Transverse colon (tissue), 4 donors: ENCODE data around the gene AIG1. TPM values are rescaled to one million over a fixed set of nuclear protein-coding genes. Genes with fewer than 3 reads are reported as not detected.

Experiments
- DNase-seq: peaks from one replicate; pipeline ENCODE4 v3.0.0-alpha.2; 2019
- H3K27ac ChIP-seq, 4 donors: fragments of 200-600 bp; sonication (generic); 2 replicates each; pipeline ENCODE4 v1.5.1; 2016 to 2018; ENCODE audit warnings: inconsistent platforms in 4 of 4
- H3K27me3 ChIP-seq: fragments of 200-600 bp; sonication (generic); 2 replicates; pipeline ENCODE4 v1.5.1; 2017; ENCODE audit warnings: inconsistent platforms
- H3K36me3 ChIP-seq, 4 donors: fragments of 200-600 bp; sonication (generic); 2 replicates each; pipeline ENCODE4 v1.5.1; 2017 to 2019; ENCODE audit warnings: inconsistent platforms in 4 of 4
- H3K4me1 ChIP-seq, 4 donors: fragments of 200-600 bp; sonication (generic); 2 replicates each; pipeline ENCODE4 v1.5.1; 2017 to 2020; ENCODE audit warnings: inconsistent platforms in 4 of 4
- H3K4me3 ChIP-seq, 4 donors: fragments of 200-600 bp; sonication (generic); 1 replicate in 1 of 4; 2 replicates in 3 of 4; pipeline versions ENCODE4 v1.5.1 to v1.6.1; 2017 to 2019; ENCODE audit warnings: inconsistent platforms in 4 of 4
- H3K9me3 ChIP-seq, 2 donors: fragments of 200-600 bp; sonication (generic); 2 replicates each; pipeline ENCODE4 v1.5.1; 2017 to 2019; ENCODE audit warnings: inconsistent platforms in 2 of 2
- EP300 ChIP-seq: sonication (generic); formaldehyde crosslinking; IDR thresholded peaks from one replicate; pipeline ENCODE4 v1.6.1; 2017; ENCODE audit warnings: antibody characterized with exemption, low read depth
- POLR2A ChIP-seq: fragments of 450-650 bp; IDR thresholded peaks from one replicate; pipeline ENCODE4 v1.6.1; 2016; ENCODE audit warnings: antibody characterized with exemption, mild to moderate bottlenecking, moderate library complexity
- POLR2AphosphoS5 ChIP-seq, 3 donors: sonication (generic); formaldehyde crosslinking; IDR thresholded peaks; one replicate each; pipeline ENCODE4 v1.6.1; 2016; ENCODE audit warnings: antibody characterized with exemption in 3 of 3
- WGBS, 2 donors: methylation state at CpG; one replicate each; pipeline ENCODE4 v1.1.5; 2018; ENCODE audit warnings: low coverage in 1 of 2; 5-methylcytosine and 5-hydroxymethylcytosine counted together
- in situ Hi-C, 4 donors: fragments of 200-750 bp; cut with MboI; loops; one replicate each; pipeline versions ENCODE4 v1.15.0 to v1.15.1; 2017; ENCODE audit warnings: low sequenced_read_pairs in 3 of 4, low pct_ligation_motif_present in 1 of 4, low pct_unique_long_range_greater_than_20kb in 1 of 4
- intact Hi-C: fragments of 100-400 bp; cut with DNase I; formaldehyde crosslinking; loops from one replicate; pipeline ENCODE4 v1.15.1; 2023; ENCODE audit warnings: low total_unique reads
- total RNA-seq, 4 donors: library from RNA; depleted of rRNA; stranded (reverse); fragments of >200 nt; gene quantifications; one replicate each; pipeline ENCODE4 v1.1.0, GENCODE V29; 2016
- TF ChIP-seq, protein P1 (sequence below), 5 experiments: fragments of 200-600 bp in 3 of 5; fragments of 450-650 bp in 2 of 5; sonication (generic) in 3 of 5; IDR thresholded peaks; 1 replicate in 2 of 5; 2 replicates in 3 of 5; pipeline ENCODE4 v1.5.1; 2016 to 2017; ENCODE audit warnings: antibody characterized with exemption in 5 of 5, inconsistent platforms in 3 of 5, mild to moderate bottlenecking in 2 of 5, moderate library complexity in 1 of 5

The AIG1 gene
- total RNA-seq, 4 donors from 2014 or later: 16.5 to 38.2 (median 21.6) TPM

DNA sequence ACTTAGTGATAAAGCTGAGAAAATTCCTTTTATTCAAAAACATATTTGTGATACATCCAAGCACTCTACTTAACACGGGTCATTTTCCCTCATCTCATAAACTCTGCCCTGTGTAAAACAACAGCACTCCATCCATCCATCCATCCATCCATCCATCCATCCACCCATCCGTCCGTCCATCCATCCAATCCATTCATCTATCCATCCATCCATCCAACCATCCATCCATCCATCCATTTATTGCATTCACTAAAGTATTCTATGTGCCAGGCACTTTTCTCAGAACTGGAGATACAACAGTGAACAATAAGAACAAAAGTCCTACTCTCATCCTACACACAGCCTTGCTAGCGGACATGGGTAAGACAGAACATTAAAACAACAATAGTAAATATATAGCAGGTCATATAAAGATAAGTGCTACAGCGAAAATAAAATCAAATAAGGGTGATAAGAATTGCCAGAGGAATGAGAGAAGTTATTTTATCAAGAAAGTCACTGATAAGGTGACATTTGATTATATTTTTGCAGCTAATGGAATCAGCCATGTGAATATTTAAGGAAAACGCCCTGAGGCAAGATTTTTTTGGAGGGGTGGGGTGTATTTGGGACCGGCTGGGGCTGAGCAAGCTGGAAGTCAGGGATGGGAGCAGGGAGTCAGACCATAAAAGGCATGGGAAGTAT, 311.7 kb downstream of the AIG1 start:
- intact Hi-C loops (no loop called here), in situ Hi-C loops (no loop called here)
- Histone ChIP-seq H3K4me3 (no peak overlapping the region), H3K36me3 (no peaks in the 10 kb centered on the region), H3K9me3 (no peaks in the 10 kb centered on the region), H3K27ac (no peak overlapping the region), H3K4me1 (no peaks in the 10 kb centered on the region), H3K27me3 (no peaks in the 10 kb centered on the region)
- TF ChIP-seq POLR2A: no peak
- TF ChIP-seq EP300: no peak
- TF ChIP-seq, protein P1, sequence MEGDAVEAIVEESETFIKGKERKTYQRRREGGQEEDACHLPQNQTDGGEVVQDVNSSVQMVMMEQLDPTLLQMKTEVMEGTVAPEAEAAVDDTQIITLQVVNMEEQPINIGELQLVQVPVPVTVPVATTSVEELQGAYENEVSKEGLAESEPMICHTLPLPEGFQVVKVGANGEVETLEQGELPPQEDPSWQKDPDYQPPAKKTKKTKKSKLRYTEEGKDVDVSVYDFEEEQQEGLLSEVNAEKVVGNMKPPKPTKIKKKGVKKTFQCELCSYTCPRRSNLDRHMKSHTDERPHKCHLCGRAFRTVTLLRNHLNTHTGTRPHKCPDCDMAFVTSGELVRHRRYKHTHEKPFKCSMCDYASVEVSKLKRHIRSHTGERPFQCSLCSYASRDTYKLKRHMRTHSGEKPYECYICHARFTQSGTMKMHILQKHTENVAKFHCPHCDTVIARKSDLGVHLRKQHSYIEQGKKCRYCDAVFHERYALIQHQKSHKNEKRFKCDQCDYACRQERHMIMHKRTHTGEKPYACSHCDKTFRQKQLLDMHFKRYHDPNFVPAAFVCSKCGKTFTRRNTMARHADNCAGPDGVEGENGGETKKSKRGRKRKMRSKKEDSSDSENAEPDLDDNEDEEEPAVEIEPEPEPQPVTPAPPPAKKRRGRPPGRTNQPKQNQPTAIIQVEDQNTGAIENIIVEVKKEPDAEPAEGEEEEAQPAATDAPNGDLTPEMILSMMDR (IDR thresholded peaks at IDR 0.05): no peak
- TF ChIP-seq POLR2AphosphoS5 (IDR thresholded peaks at IDR 0.05): no peak
- WGBS, 2 donors: 61 to 79% methylated on average over 7 of the region's 7 CpGs
- DNase-seq: no peak

DNA sequence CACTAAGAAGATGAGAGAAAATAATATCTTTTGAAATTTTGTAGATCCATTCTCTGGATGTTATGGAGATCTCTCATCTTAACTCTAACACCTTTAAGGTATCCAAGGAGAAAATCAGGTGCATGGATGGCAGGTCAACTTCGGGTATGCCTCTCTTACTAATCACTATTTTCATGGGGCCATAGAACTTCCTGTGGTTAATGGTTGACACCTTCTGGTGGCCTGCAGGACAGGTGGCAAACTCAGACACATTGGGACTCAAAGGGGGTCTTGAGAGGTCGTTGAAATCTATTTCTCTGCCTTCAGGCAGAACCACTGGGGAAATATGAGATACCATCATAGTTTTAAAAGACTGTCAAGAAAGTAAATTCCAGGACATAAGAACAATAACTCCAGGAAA, 313.3 kb downstream of the AIG1 start:
- intact Hi-C loops: no loop called here
- DNase-seq: no peak
- Histone ChIP-seq H3K27me3 (no peaks in the 10 kb centered on the region), H3K36me3 (no peaks in the 10 kb centered on the region), H3K4me1 (no peaks in the 10 kb centered on the region), H3K4me3 (no peak overlapping the region), H3K9me3 (no peaks in the 10 kb centered on the region), H3K27ac (no peak overlapping the region)
- TF ChIP-seq EP300: no peak
- no peak for TF ChIP-seq POLR2A
- TF ChIP-seq, protein P1 (IDR thresholded peaks at IDR 0.05): no peak
- TF ChIP-seq POLR2AphosphoS5 (IDR thresholded peaks at IDR 0.05): no peak
- 57 to 67% methylated on average over 1 to 2 of the region's 2 CpGs for WGBS, 2 donors
- in situ Hi-C loops: no loop called here

DNA sequence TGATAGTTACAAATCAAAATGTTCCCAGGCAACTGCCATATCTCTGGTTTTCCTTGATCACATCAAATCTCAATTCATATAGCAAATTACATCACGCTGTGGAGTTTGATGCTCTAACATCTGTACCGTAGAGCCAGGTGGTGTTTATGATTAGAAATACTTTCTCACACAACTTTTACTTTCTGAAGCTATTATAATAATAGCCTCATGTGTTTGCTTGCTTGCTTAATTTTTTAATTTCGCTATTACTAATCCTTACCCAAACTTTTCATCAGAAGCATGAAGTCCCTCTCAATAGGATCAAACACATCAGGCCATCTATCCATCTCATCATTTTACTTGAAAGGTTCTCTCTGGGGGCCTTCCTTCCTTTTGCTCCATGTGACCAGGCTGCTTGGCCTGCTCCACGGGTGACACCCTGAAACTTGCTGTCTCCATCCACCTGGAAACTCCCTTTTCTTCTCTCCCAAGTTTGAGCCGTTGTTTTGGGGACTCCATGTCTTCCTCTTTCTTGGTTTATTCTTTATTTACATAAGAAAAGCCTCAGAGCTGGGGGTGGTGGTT, 314.4 kb downstream of the AIG1 start:
- in situ Hi-C loops (no loop called here), intact Hi-C loops (no loop called here)
- Histone ChIP-seq H3K36me3 (no peaks in the 10 kb centered on the region), H3K4me1 (no peaks in the 10 kb centered on the region), H3K27me3 (no peaks in the 10 kb centered on the region), H3K27ac (no peak overlapping the region), H3K4me3 (no peak overlapping the region), H3K9me3 (no peaks in the 10 kb centered on the region)
- DNase-seq: no peak
- 61 to 74% methylated on average over 5 of the region's 5 CpGs for WGBS, 2 donors
- no peak for TF ChIP-seq POLR2AphosphoS5 (IDR thresholded peaks at IDR 0.05)
- no peak for TF ChIP-seq POLR2A
- no peak for TF ChIP-seq EP300
- TF ChIP-seq, protein P1 (IDR thresholded peaks at IDR 0.05): no peak

DNA sequence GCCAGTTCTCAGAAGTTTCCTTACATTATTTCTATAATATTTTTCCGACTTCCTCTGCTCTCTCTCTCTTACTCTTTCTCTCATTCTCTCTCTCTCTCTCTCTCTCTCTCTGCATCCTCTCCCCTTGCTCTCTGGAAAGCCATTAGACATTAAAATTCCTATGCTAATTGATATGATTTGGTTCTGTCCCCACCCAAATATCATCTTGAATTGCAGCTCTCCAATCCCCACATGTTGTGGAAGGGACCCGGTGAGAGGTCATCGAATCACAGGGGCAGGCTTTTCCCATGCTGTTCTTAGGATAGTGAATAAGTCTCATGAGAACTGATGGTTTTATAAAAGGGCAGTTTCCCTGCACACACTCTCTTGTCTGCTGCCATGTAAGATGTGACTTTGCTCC, 315.7 kb downstream of the AIG1 start:
- no peaks in the 10 kb centered on the region for H3K36me3 ChIP-seq
- TF ChIP-seq, protein P1 (IDR thresholded peaks at IDR 0.05): no peak
- no peak for TF ChIP-seq POLR2AphosphoS5 (IDR thresholded peaks at IDR 0.05)
- TF ChIP-seq EP300: no peak
- TF ChIP-seq POLR2A: no peak
- in situ Hi-C loops (no loop called here), intact Hi-C loops (no loop called here)
- H3K27ac ChIP-seq: no peak overlapping the region
- DNase-seq: no peak
- 88 to 96% methylated on average over 2 to 3 of the region's 3 CpGs for WGBS, 2 donors
- no peak overlapping the region for H3K4me3 ChIP-seq
- H3K27me3 ChIP-seq: no peaks in the 10 kb centered on the region
- H3K4me1 ChIP-seq: no peaks in the 10 kb centered on the region
- no peaks in the 10 kb centered on the region for H3K9me3 ChIP-seq
